Activated T-cell treated with anti-CD3 and anti-CD28 coated beads for 4 hours (primary cell): Measurements from ENCODE around the gene USP6.
"Not testable (repeated sequence)": the region's sequence is repeated elsewhere in the genome, so short reads cannot be mapped to it uniquely, and the experiment has no call there.

Experiments
- DNase-seq: peaks from one replicate; pipeline ENCODE4 v3.0.0-alpha.2; 2020

Gene USP6

GRCh38 chr17:5115673-5116651, at the start of gene USP6:
Gene USP6 (plus strand): TSS chr17:5116032. CDS start chr17:5130368, 14,336 bp downstream.
- DNase-seq, result no peak

GRCh38 chr17:5068236-5068635, 47.6 kb upstream of the USP6 start:
- no peak for DNase-seq

GRCh38 chr17:5069724-5070123, 46.1 kb upstream of the USP6 start:
- no peak for DNase-seq

- not testable (repeated sequence) for DNase-seq
Observed at GRCh38 chr17:5075472-5075871, 40.4 kb upstream of the USP6 start.

- not testable (repeated sequence) for DNase-seq
Observed at GRCh38 chr17:5077275-5077674, 38.6 kb upstream of the USP6 start.

- DNase-seq, result no peak
Observed at GRCh38 chr17:5077781-5078105, 38.1 kb upstream of the USP6 start.

GRCh38 chr17:5078106-5079028, 37.5 kb upstream of the USP6 start, which contains the start of gene ZFP3:
Gene ZFP3 (plus strand): TSS chr17:5078467. CDS start chr17:5091505, 13,038 bp downstream.
- DNase-seq, result peak; percentile 67

- DNase-seq, result no peak
Observed at GRCh38 chr17:5080591-5080990, 35.2 kb upstream of the USP6 start.

GRCh38 chr17:5092218-5093010, 23.4 kb upstream of the USP6 start:
- DNase-seq, result no peak

GRCh38 chr17:5096731-5097100, 19.1 kb upstream of the USP6 start:
- DNase-seq, result no peak

GRCh38 chr17:5097101-5097834, 18.6 kb upstream of the USP6 start:
- DNase-seq, result no peak

- DNase-seq, result no peak
Observed at GRCh38 chr17:5099271-5099670, 16.6 kb upstream of the USP6 start.

- no peak for DNase-seq
Observed at GRCh38 chr17:5100832-5101231, 15.0 kb upstream of the USP6 start.

GRCh38 chr17:5110816-5111215, 5.0 kb upstream of the USP6 start:
- no peak for DNase-seq

GRCh38 chr17:5111402-5112204, 4.2 kb upstream of the USP6 start, which contains the start of gene ZNF232:
Gene ZNF232 (minus strand): TSS chr17:5111878. CDS start chr17:5111822, 56 bp downstream.
- peak; percentile 79 for DNase-seq

GRCh38 chr17:5118219-5118618, 2.4 kb downstream of the USP6 start:
- no peak for DNase-seq

GRCh38 chr17:5120036-5120435, 4.2 kb downstream of the USP6 start:
- DNase-seq, result no peak

GRCh38 chr17:5120436-5121185, 4.8 kb downstream of the USP6 start:
- not testable (repeated sequence) for DNase-seq

GRCh38 chr17:5121186-5121841, 5.5 kb downstream of the USP6 start:
- DNase-seq, result no peak

- not testable (repeated sequence) for DNase-seq
Observed at GRCh38 chr17:5122056-5122455, 6.2 kb downstream of the USP6 start.
